ENCODE data around the gene PDE6B.
"Not testable (repeated sequence)": the region's sequence is repeated elsewhere in the genome, so short reads cannot be mapped to it uniquely, and the experiment has no call there.

The PDE6B gene

DNA sequence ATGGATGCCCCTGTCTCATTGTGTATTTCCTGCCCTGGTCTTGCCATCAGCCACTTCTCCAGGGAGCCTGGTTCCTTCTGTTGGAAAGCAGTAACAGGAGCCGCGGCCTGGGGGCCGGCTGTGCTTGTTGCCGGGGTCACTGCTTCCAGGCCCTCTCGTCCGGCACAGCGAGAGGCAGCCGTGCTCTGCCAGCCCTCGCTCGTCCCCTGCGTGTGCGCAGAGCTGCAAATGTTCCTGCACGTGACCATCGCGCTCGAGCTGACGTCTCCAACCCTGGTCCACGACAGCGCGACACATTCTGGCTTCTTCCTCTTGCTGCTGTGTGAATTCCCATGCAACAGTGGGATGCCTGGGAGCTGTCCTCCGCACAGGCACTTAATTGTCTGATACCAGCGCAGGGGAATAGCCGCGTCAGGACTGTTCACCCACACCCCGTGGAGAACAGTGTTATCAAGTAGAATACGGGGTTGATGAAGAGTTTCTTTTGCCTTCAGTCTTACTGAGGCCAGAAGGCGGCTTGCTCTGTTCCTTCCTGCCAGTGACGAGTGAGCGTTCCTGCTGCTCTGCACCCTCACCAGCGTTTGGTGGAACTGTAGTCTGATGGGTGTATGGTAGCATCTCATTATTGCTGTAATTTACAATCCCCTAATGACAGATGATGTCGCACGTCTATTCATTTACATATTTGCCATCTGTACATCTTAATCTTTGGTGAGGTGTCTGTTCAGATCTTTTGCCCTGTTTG is 12.3 kb downstream of the PDE6B start:
- no peak for DNase-seq

- not testable (repeated sequence) for DNase-seq
These were observed 17.0 kb downstream of the PDE6B start for GRCh38 chr4:642366-642765.

GRCh38 chr4:646460-646859 is 21.1 kb downstream of the PDE6B start:
- no peak for DNase-seq

GRCh38 chr4:647481-647880 is 22.1 kb downstream of the PDE6B start:
- no peak for DNase-seq

GRCh38 chr4:648579-649292 is 23.4 kb downstream of the PDE6B start:
- DNase-seq: no peak

GRCh38 chr4:649293-649625 is 23.9 kb downstream of the PDE6B start:
- no peak for DNase-seq

DNA sequence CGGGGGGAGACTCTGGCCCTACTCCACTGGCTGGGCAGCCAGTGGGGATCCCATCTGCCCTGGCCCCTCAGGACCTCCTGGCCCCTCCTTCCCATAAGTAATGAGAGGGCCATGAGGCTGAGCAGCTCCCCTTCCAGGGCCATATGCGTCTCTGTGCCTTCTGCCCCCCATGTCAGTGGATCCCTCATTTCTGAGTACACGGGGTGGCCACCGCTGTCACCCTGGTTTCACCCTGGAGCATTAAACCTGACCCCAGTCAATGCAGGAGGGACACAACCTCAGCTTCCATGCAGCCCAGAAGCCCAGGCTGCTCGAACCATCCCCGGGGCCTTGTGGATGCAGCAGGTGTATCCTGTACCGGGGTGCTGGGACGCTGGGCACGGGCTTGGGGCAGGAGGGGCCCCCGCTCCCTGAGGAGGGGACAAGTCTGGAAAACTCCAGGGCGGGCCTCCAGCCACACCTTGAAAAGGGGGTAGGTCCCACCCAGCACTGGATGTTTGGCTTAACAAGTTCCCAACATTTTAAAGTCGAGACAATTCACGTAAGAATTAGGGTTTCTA is 24.5 kb downstream of the PDE6B start:
- no peak for DNase-seq

- no peak for DNase-seq
These were observed 25.1 kb downstream of the PDE6B start for GRCh38 chr4:650461-650860.

- no peak for DNase-seq
These were observed 25.8 kb downstream of the PDE6B start for GRCh38 chr4:650951-651883.

DNA sequence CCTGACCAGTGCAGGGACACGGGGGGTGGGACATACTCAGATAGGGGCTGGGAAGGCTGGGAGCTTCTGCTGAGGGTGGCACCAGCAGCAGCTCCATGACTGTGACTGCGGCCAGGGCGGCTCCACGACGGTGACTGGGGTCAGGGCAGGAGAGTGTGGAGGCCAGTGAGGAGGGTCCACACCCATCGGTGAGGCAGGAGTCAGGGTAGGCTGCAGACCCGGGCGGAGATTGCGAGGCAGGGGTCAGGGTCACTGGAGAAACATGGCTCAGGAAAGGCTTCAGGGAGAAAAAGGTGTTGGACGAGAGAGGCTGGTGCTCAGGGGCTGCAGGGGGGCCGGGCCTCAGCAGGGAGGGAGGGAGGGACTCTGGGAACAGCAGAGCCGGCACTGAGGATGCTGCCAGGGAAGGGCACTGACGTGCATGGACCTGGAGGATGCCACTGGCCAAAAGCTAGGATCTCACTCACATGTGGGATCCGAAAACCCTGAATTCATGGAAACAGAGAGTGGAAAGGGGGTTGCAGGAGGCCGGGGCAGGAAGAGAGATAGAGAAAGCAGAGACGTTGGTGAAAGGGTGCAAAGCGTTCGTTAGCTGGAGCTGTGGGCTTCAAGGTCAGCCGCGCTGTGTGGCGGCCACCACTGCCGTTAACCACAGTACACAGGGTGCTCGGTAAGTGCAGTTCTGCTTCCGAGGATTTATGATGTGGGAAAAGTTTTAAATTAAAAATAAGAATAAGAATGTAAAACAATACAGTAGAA is 26.7 kb downstream of the PDE6B start:
- DNase-seq: no peak

DNA sequence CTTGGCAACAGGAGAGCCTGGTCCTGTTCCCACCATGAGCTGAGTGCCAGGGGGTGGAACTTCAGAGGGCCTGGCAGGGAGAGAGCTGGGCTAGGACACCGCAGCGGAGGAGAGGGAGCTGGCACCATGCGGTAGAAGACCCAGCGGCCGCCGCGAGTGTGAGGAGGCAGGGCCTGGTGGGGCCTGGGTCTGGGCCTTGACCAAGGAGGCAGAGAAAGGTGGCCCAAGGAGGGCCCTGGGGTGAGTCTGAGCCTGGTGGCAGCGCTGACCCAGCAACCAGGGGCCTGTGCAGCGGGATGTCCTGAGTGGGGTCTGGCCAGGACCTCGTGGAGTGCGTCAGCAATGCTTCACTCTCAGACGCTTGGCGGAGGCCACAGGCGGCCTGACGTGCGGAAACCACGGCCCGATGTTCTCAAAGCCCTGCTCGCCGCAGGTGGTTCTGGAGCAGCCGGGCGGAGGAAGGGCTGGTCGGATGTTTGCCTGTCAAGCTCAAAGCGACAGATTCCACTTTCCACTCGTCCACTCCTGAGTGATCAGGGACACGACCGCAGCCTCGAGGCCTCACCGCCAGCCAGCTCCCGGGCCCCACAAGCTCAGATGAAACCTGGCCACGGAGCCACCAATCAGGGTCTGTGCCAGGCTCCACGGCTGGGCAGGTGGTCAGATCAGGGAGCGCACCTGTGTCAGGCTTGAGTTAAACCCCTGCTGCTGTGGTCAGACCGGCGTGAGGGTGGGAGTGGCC is 27.9 kb downstream of the PDE6B start:
- DNase-seq: no peak

DNA sequence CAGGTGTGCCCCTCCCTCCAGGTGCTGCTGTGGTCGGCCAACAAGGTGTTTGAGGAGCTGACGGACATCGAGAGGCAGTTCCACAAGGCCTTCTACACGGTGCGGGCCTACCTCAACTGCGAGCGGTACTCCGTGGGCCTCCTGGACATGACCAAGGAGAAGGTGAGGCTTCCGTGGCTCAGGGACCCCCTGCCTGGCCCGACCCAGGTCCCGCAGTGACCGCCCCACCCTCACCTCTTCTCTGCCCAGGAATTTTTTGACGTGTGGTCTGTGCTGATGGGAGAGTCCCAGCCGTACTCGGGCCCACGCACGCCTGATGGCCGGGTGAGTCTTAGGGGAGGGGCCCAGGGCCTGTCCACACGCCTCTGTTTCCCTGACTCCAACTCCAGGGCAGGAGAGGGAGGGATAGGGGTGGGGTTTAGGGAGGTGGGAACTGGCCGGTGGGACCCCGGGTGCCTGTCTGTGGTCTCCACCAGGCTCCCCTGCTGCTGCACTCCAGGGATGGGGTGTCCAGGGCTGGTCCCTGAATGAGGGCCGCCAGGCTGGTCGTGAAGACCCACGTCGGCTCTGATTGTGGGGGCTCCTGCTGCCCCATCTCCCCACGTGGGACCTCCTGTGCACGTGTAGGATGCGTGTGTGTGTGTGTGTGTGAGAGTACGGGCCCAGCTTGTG is 28.6 kb downstream of the PDE6B start:
- DNase-seq: no peak

DNA sequence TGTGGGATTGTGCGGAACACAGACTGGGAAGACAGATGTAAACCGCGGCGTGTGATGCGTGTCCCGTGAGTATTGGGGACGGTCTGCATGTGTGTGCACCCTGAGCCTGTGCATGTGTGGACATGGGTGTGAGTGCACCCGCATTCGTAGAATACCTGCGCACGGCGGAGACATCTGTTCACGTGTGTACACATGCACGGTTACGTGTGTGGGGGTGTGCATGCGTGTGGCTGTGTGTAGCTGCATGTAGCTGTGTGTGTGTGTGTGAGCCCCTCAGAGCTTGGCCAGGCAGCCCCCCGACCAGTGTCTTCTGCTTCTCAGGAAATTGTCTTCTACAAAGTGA is 29.1 kb downstream of the PDE6B start:
- no peak for DNase-seq

DNA sequence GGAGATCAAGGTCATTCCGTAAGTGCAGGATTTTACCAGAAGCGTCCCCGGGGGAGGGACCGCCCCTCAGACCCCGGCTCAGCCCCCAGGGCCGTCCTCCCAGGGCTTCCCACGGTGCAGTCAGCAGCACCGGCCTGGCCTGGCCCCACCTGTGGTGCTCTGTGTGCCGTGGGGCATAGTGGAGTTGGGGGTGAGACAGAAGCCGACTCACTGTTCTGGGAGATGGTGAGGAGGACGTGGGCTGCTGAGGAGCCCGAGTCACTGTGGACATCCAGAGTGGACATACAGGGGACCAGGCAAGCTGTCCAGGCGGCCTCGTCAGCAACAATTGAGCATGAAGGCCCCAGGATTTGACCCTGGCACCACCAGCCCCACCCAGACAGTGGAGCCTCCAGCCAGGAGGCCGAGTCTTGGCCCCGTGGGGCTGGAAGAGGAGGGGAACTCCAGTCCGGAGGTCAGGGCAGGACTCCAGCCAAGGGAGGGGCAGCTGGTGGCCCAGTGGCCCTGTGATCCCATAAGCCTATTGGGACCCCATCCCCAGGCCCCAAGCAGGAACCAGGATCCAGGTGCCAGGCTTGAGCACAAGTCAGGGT is 29.6 kb downstream of the PDE6B start:
- DNase-seq: no peak

- no peak for DNase-seq
These were observed 30.2 kb downstream of the PDE6B start for GRCh38 chr4:655464-656151.

GRCh38 chr4:656436-657337 is 31.3 kb downstream of the PDE6B start:
- no peak for DNase-seq

DNA sequence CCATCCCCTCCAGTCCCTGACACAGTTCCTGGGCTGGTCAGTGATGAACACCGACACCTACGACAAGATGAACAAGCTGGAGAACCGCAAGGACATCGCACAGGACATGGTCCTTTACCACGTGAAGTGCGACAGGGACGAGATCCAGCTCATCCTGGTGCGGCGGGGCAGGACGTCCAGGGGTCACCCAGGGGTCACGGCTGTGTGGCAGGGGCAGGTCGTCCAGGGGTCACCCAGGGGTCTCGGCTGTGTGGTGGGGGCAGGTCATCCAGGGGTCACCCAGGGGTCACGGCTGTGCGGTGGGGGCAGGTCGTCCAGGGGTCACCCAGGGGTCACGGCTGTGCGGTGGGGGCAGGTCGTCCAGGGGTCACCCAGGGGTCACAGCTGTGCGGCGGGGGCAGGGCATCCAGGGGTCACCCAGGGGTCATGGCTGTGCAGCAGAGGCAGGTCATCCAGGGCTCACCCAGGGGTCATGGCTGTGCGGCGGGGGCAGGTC is 32.0 kb downstream of the PDE6B start:
- DNase-seq: no peak

- DNase-seq: no peak
These were observed 32.7 kb downstream of the PDE6B start for GRCh38 chr4:657834-658667.
